RKO (cell line): Measurements from ENCODE around the gene RP9.

Source experiments
- DNase-seq: peaks from one replicate; pipeline ENCODE4 v3.0.0-alpha.2; 2016; ENCODE audit warnings: low spot score

Gene RP9

DNA sequence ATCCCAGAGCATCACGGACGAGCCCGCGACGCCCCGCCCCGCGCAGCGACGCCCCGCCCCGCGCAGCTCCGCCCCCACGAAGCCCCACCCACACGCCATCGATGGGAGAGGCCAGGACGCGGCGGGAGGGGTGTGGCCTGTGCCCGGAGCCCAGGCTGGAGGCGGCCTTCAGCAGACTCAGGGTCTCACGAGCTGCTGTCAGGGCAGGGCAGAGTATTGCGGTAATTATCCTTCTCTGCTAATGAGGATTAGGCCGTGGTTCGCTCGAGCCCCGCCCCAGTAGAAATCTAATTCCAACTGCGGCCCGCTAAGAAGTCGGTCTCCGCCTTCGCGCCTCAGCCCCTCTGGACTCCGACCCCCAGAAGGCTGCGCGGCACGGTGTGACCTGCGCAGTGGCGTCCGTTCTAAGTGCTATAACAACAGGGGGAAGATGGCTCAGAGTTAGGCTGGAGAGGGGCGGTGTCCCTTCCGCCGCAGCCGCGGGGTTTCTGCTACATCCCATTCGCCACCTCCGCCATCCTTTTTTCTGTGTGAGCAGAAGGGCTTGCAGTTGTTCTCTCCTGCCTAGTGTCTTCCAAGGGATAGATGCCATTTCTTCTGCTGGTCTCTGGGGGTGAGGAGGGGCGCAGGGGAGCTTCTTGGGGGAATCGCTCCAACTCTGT, 46.3 kb downstream of the RP9 start:
- DNase-seq: peak; percentile 95

DNA sequence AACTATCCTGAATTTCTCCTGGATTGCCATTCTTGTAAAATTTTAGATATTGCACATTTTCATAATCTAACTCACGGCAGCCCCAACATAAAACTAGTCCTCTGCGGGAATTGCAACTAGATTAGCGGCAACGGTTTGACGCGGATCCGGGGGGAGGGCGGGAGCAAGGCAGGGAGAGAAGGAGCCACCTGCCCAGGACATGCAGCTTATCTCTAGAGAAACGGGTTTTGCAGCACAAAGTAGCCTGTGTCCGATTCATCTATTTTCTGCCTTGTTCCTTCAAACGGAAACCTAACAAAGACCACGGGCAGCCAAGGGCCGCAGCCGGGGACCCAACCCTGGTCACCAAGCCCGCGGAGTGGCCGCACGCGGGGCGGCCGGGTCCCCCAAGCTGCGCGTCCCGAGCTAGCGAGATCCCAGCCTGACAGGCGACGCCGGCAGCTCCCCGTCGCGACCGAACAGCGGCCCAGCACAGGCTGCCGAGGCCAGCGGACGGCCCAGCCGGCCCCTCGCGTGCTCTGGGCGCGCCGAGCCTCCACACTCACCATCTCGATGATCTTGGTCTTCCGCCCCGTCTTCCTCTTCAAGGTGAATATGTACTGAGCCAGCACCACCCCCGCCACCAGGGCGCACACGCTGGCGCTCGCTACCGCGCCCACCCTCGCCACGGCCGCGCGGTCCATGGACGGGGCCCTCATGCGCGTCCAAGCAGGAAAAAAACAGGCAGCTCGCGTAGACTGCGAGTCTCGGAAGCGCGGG, 47.0 kb downstream of the RP9 start, which contains the start of gene NT5C3A:
Gene NT5C3A (minus strand): TSS at position 754 of the 759 bp plus-strand sequence. CDS start 71 bp downstream, at position 683.
- peak; percentile 46 for DNase-seq

DNA sequence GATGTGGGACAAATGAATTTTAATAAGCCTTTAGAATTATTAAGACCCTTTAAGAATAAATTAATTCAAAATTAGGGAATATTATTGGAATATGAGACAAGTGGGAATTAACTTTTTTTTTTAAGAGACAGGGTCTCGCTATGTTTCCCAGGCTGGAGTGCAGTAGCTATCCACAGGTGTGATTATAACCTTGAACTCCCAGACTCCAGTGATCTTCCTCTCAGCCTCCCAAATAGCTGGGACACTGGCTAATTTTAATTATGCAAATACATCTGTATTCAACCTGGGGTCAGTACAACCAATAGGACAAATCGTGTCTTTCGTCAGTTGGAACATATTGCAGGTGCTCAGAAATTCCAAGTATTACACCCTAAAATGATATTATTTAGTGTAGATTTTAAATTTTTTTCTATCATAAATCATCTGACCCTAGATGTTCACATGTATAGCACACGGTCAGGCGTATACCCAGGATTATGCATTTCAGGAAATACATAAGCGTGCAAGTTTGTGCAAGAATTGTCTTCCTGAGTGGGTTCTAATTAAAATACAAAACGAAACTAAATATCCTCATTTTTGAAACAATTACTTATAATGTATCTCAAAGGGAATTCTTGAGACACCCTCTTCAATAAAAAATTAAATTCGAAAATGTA, 47.8 kb downstream of the RP9 start:
- peak; percentile 23 for DNase-seq

DNA sequence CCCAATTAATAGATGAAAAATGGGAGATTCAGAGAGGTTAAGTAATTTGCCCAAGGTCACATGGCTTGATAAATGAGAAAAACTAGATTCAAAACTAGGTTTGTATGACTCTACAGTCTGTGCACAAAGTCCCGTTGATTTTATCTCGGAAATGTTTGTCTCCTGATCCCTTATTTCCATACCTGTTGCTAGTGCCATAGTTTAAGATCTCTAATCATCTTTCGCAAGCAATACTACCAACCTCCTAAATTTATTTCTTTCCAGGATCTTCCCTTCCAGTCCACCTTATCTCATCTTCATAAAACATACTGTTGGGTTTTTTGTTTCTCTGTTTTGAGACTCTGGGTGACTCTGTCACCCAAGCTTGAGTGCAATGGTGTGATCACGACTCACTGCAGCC, 49.6 kb downstream of the RP9 start:
- DNase-seq: no peak

DNA sequence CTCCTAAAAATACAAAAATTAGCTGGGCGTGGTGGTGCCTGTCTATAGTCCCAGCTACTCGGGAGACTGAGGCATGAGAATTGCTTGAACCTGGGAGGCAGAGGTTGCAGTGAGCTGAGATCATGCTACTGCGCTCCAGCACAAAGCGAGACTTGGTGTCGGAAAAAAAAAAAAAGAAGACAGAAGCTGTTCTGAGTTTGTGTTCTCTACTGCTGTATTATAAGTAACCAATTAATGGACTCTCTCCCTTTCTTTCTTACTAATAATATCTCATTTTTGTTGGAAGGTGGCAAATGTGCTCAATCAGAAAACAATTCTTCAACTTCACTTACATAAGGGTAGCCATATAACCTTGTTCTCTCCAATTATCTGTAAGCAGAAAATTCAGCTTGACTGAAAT, 54.0 kb downstream of the RP9 start:
- no peak for DNase-seq

DNA sequence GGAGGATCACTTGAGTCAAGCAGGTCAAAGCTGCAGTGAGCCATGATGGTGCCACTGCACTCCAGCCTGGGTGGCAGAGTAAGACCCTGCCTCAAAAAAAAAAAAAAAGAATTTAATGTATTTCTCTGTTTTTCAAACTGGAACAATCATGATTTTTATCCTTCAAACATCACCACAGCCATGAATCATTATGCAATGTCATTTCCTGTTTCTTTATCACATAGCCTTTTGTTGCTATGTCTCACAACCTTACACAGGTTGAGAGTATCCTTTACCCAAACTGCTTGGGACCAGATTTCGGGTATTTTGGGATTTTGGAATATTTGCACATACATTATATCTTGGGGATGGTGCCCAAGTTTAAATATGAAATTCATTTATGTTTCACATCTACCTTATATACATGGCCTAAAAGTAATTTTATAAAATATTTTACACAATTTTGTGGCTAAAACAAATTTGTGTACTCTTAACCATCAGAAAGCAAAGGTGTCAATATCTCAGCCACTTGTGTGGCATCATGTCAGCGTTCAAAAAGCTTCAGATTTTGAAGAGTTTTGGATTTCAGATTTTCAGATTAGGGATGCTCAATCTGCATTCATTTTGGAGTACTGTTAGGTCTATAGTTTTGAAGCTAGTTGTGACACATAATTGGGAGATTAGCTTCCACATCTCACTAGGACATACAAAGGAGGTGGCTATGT, 54.8 kb downstream of the RP9 start:
- DNase-seq: peak; percentile 57

DNA sequence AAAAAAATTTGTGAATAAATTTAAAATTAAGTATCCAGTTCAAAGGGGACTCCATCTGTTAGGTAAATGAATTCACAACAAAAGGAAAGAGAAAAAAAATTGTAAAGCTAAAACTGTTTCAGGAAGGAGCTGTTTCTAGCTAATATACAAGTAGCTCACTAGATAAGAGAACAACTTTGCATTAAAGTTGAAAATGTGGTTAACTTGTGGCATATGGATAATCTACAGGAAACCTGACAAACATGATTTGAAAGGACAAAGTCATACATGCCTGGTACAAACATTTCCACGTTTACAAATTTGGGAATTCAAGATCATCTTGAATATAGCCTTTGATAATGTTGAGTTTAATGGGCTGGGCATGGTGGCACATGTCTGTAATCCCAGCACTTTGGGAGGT, 55.5 kb downstream of the RP9 start:
- DNase-seq: no peak

DNA sequence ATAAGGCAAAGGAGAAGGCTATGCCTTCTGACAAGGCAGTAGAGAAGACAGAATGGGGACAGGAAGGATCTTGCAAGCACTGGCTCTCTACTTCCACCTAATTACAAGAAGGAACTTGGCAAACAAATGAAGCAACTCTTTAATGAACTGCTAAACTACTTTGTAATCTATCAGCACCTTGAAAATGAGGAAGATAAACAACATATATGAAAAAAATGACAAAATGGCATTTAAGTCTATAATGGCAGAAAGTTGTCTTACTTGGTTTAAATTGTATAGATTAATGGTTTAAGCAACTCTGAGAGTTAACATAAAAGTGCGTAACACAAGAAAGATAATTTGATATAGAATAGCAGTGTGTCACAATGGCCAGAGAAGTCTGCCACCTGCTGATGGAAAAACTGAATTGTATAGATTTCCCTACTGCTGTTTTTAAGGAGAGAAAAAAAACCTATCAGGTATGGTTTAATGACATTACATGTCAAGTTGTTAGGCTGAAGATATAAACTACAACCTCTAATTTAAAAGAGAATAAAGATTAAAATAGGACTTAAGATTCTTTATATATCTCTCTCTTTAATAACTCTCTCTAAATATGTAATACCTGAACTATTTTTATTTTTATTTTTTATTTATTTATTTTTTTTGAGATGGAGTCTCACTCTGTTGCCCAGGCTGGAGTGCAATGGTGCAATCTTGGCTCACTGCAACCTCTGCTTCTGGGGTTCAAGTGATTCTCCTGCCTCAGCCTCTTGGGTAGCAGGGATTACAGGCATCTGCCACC, 58.5 kb downstream of the RP9 start:
- DNase-seq: peak; percentile 60

DNA sequence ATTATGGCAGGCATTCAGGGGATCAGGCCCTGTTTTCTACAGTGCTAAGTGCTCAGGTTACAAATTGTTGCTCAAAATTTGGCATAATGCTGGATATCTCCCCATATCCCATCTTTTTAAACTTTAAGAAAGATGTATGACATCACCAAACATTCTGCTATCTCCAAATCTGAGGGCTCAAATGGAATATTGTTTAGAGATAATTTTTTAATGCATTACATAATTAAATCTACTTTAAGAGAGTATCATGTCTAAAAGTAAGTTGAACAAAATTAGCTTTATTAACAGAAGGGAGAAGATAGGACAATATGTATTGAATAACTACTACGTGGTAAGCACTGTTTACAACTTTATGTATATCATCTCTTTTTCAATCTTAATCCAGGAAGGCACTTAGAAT, 60.5 kb downstream of the RP9 start:
- no peak for DNase-seq

DNA sequence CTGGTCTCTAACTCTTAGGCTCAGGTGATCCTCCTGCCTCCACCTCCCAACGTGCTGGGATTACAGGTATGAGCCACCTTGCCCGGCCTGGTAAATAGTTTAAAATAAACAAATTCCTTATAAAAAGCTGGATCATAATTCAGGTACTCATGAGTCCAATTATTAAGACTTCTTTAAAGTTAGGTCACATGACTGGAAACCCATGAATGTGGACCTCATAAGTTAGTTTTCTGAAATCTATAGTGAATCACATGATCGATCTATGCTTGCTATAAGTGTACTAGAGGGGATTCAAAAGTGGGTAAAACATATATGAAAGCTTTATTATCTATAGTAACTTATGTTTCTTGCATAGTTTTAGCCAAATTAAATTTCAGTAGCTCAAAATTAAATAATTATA, 60.9 kb downstream of the RP9 start:
- no peak for DNase-seq

DNA sequence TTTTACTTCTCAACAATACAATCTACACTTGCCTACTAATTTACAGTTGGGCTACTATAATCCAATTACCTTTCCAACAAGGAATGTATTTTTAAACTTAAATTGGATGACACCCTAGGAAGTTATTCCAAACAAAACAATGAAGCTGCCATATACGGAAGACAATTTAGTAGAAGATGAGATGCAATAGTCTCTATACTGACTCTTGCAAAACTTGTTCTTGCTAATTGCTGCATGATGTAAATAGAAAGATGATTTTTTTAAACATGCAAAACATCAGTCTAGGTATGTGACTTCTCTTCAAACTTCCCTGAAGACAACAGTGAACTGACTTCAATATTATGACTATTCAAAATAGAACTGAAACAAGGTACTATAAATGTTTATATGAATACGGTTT, 64.2 kb downstream of the RP9 start:
- no peak for DNase-seq
